OCI-LY7 (cell line): Measurements from ENCODE around the gene ATP2A2. TPM values are rescaled to one million over a fixed set of nuclear protein-coding genes. Genes with fewer than 3 reads are reported as not detected.

Experiments used
- BruUV-seq: library from RNA; stranded (reverse); fragments of 400-500 nt; replicated peaks from 2 replicates; lab custom pipeline; 2021; lab: Mats Ljungman, UMichigan
- CTCF ChIA-PET: fragments of 300-600 bp; sonication (Branson Sonifier 250); formaldehyde crosslinking; loops from one replicate; lab custom pipeline; 2022; ENCODE audit warnings: antibody characterized with exemption; ENCODE audit not compliant: unreplicated experiment; lab: Charles Lee
- POLR2A ChIA-PET: fragments of 300-600 bp; sonication (Branson Sonifier 250); formaldehyde crosslinking; loops from one replicate; lab custom pipeline; 2022; ENCODE audit warnings: antibody characterized with exemption; lab: Charles Lee
- DNase-seq: peaks from one replicate; pipeline ENCODE4 v3.0.0-alpha.2; 2015; ENCODE audit warnings: low spot score
- H2AFZ ChIP-seq: fragments of 200-600 bp; sonication (generic), shearing (Covaris generic); 2 replicates; pipeline ENCODE4 v1.6.1; 2014; ENCODE audit warnings: mild to moderate bottlenecking, antibody characterized with exemption, low read length, moderate library complexity
- H3K27ac ChIP-seq: fragments of 200-600 bp; sonication (generic); 2 replicates; pipeline ENCODE4 v1.5.1; 2014; ENCODE audit warnings: mixed run types, low read depth, mild to moderate bottlenecking, moderate library complexity, low read length, inconsistent platforms; ENCODE audit not compliant: poor library complexity, severe bottlenecking
- H3K36me3 ChIP-seq: fragments of 200-600 bp; sonication (generic); 2 replicates; pipeline ENCODE4 v1.6.1; 2014; ENCODE audit warnings: mild to moderate bottlenecking, antibody characterized with exemption, low read length, moderate library complexity, mixed read lengths; ENCODE audit not compliant: insufficient read depth
- H3K4me1 ChIP-seq: fragments of 200-600 bp; sonication (generic); 2 replicates; pipeline ENCODE4 v1.5.1; 2014; ENCODE audit warnings: mild to moderate bottlenecking, low read length; ENCODE audit not compliant: insufficient read depth, poor library complexity, severe bottlenecking
- H3K4me2 ChIP-seq: fragments of 200-600 bp; sonication (generic); 2 replicates; pipeline ENCODE4 v1.6.1; 2014; ENCODE audit warnings: mild to moderate bottlenecking, low read length
- H3K4me3 ChIP-seq: fragments of 200-600 bp; sonication (generic); 2 replicates; pipeline ENCODE4 v1.5.1; 2014; ENCODE audit warnings: mild to moderate bottlenecking, low read depth, low read length; ENCODE audit not compliant: poor library complexity, severe bottlenecking
- H3K79me2 ChIP-seq: fragments of 200-600 bp; sonication (generic); 2 replicates; pipeline ENCODE4 v1.6.1; 2016; ENCODE audit warnings: low read depth, mild to moderate bottlenecking, low read length, moderate library complexity, mixed read lengths; ENCODE audit not compliant: insufficient read depth
- H3K9me2 ChIP-seq: fragments of 200-600 bp; sonication (generic); 2 replicates; pipeline ENCODE4 v1.6.1; 2016; ENCODE audit warnings: mild to moderate bottlenecking, low read length, mixed read lengths; ENCODE audit not compliant: insufficient read depth
- H3K9me3 ChIP-seq: fragments of 200-600 bp; sonication (generic); 2 replicates; pipeline ENCODE4 v1.6.1; 2014; ENCODE audit warnings: mild to moderate bottlenecking, mixed run types, low read length, mixed read lengths
- H4K20me1 ChIP-seq: fragments of 200-600 bp; sonication (generic); 2 replicates; pipeline ENCODE4 v1.6.1; 2014; ENCODE audit warnings: mild to moderate bottlenecking, antibody characterized with exemption, low read length, moderate library complexity, mixed read lengths; ENCODE audit not compliant: insufficient read depth
- EZH2phosphoT487 ChIP-seq: fragments of 200-600 bp; sonication (generic); IDR thresholded peaks from 2 replicates; pipeline ENCODE4 v1.6.1; 2018; ENCODE audit warnings: low read depth, borderline replicate concordance, mild to moderate bottlenecking, mixed run types, antibody characterized with exemption, low read length, moderate library complexity, mixed read lengths
- intact Hi-C: fragments of 100-400 bp; cut with micrococcal nuclease; formaldehyde crosslinking; loops from one replicate; pipeline ENCODE4 v1.10.0; 2022; ENCODE audit not compliant: unreplicated experiment
- total RNA-seq, 2 experiments: library from RNA; depleted of rRNA in 1 of 2; stranded (reverse); fragments of >200 nt in 1 of 2; shearing (Covaris generic) in 1 of 2; gene quantifications; 2 replicates each; pipeline ENCODE4 v1.2.3, GENCODE V29; 2014 to 2022
- TF ChIP-seq, protein P1 (sequence below): fragments of 200-600 bp; sonication (generic); conservative IDR thresholded peaks from 2 replicates; pipeline ENCODE4 v1.5.1; 2014; ENCODE audit warnings: mild to moderate bottlenecking, antibody characterized with exemption, low read length, moderate library complexity, mixed read lengths

The ATP2A2 gene
- total RNA-seq, 2 experiments from 2014 or later = 93.5 to 178 TPM

DNA sequence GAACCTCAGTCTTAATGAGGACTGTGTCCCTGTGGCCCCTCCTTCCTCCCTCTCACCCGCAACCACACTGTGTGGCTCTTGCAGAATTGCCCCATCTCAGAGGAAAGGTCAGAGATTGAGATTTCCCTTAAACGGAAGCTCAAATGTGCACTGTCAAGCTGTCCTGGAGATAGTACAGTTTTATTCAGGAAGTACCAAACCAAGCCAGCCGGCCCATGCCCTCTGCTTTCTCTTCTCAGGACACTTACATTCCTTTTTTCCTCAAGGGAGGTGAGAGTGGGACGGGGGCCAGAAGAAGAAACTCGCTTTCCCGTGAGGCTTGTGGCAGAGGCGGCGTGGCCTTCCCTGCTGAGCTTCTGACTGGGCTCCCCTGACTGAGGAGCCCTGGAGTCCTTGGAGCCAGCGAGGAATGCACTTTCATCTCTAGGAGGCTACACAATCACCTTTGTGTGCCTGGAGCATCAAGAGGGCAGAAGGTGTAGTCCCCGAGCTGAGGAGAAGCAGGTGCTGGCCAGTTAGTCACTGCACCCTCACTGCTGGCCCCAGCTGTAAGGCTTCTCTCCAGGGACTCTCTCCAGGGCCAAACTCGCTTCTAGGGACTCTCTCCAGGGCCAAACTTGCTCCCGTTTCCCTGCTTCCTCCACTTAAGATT, 24.1 kb upstream of the ATP2A2 start:
- CTCF ChIA-PET = no interaction called here
- intact Hi-C loops = no loop called here
- no peaks in the 10 kb centered on the region for H3K4me1 ChIP-seq
- no peak for DNase-seq
- POLR2A ChIA-PET = no interaction called here
- no TSS peak for BruUV-seq
- H3K4me3 ChIP-seq = no peak overlapping the region
- no peak overlapping the region for H3K4me2 ChIP-seq
- no peaks in the 10 kb centered on the region for H3K9me2 ChIP-seq
- TF ChIP-seq, protein P1, sequence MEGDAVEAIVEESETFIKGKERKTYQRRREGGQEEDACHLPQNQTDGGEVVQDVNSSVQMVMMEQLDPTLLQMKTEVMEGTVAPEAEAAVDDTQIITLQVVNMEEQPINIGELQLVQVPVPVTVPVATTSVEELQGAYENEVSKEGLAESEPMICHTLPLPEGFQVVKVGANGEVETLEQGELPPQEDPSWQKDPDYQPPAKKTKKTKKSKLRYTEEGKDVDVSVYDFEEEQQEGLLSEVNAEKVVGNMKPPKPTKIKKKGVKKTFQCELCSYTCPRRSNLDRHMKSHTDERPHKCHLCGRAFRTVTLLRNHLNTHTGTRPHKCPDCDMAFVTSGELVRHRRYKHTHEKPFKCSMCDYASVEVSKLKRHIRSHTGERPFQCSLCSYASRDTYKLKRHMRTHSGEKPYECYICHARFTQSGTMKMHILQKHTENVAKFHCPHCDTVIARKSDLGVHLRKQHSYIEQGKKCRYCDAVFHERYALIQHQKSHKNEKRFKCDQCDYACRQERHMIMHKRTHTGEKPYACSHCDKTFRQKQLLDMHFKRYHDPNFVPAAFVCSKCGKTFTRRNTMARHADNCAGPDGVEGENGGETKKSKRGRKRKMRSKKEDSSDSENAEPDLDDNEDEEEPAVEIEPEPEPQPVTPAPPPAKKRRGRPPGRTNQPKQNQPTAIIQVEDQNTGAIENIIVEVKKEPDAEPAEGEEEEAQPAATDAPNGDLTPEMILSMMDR = no peak
- TF ChIP-seq EZH2phosphoT487 = no peak
- H3K9me3 ChIP-seq = no peaks in the 10 kb centered on the region
- H4K20me1 ChIP-seq = no peaks in the 10 kb centered on the region
- H3K36me3 ChIP-seq = no peaks in the 10 kb centered on the region
- H3K27ac ChIP-seq = no peak overlapping the region
- H3K79me2 ChIP-seq = no peaks in the 10 kb centered on the region
- no peak overlapping the region for H2AFZ ChIP-seq

GRCh38 chr12:110258466-110258865, 22.6 kb upstream of the ATP2A2 start:
- H2AFZ ChIP-seq = no peak overlapping the region
- no peaks in the 10 kb centered on the region for H3K4me1 ChIP-seq
- TF ChIP-seq, protein P1 = no peak
- no peak for TF ChIP-seq EZH2phosphoT487
- ChIA-PET POLR2A (no interaction called here), CTCF (no interaction called here)
- H4K20me1 ChIP-seq = no peaks in the 10 kb centered on the region
- no peak overlapping the region for H3K4me2 ChIP-seq
- no peaks in the 10 kb centered on the region for H3K79me2 ChIP-seq
- no peak overlapping the region for H3K27ac ChIP-seq
- DNase-seq = no peak
- no peak overlapping the region for H3K4me3 ChIP-seq
- no peaks in the 10 kb centered on the region for H3K9me3 ChIP-seq
- no TSS peak for BruUV-seq
- no peaks in the 10 kb centered on the region for H3K36me3 ChIP-seq
- H3K9me2 ChIP-seq = no peaks in the 10 kb centered on the region
- intact Hi-C loops = no loop called here
